H7 (cell line): ENCODE results near the gene ARID2. TPM values are rescaled to one million over a fixed set of nuclear protein-coding genes. Genes with fewer than 3 reads are reported as not detected.

Experiments used
- DNase-seq: peaks from one replicate; pipeline ENCODE4 v3.0.0; 2012
- H3K27me3 ChIP-seq: 2 replicates; pipeline ENCODE4 v1.6.0; 2011; ENCODE audit warnings: mild to moderate bottlenecking, low read length; ENCODE audit not compliant: control insufficient read depth, insufficient read depth
- H3K36me3 ChIP-seq: replicated peaks from 2 replicates; pipeline ENCODE4 v1.5.1; 2011; ENCODE audit warnings: low read length; ENCODE audit not compliant: control insufficient read depth, insufficient read depth
- H3K4me3 ChIP-seq: 2 replicates; pipeline ENCODE4 v1.5.1; 2011; ENCODE audit warnings: low read depth, mild to moderate bottlenecking, control low read depth, low read length, moderate library complexity; ENCODE audit not compliant: insufficient read depth
- total RNA-seq: library from RNA; depleted of rRNA; stranded (reverse); fragments of >200 nt; shearing (Covaris generic); gene quantifications from 2 replicates; pipeline ENCODE4 v1.2.3, GENCODE V29; 2014

ARID2 gene
- total RNA-seq, 1 experiment from 2014 or later: 20.4 TPM

- H3K27me3 ChIP-seq: no peaks in the 10 kb centered on the region
- DNase-seq: no peak
- no peak overlapping the region for H3K4me3 ChIP-seq
- no peaks in the 10 kb centered on the region for H3K36me3 ChIP-seq
These were observed 24.1 kb upstream of the ARID2 start for GRCh38 chr12:45705404-45705803.

- Histone ChIP-seq H3K4me3 (no peak overlapping the region), H3K27me3 (no peaks in the 10 kb centered on the region), H3K36me3 (no peaks in the 10 kb centered on the region)
- DNase-seq: no peak
These were observed 22.2 kb upstream of the ARID2 start for GRCh38 chr12:45707241-45707857.

GRCh38 chr12:45708363-45708762, 21.1 kb upstream of the ARID2 start:
- H3K4me3 ChIP-seq: no peak overlapping the region
- no peak for DNase-seq
- no peaks in the 10 kb centered on the region for H3K27me3 ChIP-seq
- H3K36me3 ChIP-seq: no peaks in the 10 kb centered on the region

DNA sequence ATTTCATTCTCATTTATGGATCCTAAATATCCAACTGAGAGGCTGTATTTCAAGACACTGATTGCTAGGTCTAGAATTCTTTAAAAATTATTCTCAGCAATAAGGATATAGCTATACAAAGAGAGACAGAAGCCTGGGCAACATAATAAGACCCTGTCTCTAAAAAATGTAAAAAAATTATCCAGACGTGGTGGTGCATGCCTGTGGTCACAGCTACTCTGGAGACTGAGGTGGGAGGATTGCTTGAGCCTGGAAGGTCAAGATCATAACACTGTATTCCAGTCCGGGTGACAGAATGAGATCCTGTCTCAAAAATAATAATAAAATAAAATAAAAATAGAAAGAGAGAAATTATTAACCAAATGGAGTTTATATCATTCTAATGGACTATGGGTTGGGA, 20.6 kb upstream of the ARID2 start:
- Histone ChIP-seq H3K36me3 (no peaks in the 10 kb centered on the region), H3K4me3 (no peak overlapping the region), H3K27me3 (no peaks in the 10 kb centered on the region)
- no peak for DNase-seq

GRCh38 chr12:45712319-45712718, 17.2 kb upstream of the ARID2 start:
- H3K27me3 ChIP-seq: no peaks in the 10 kb centered on the region

GRCh38 chr12:45713078-45713477, 16.4 kb upstream of the ARID2 start:
- Histone ChIP-seq H3K27me3 (no peaks in the 10 kb centered on the region), H3K4me3 (no peak overlapping the region), H3K36me3 (no peaks in the 10 kb centered on the region)
- DNase-seq: no peak

More at GRCh38 chr12:45712319-45712718, 17.2 kb upstream of the ARID2 start:
- no peak overlapping the region for H3K4me3 ChIP-seq
- H3K36me3 ChIP-seq: no peaks in the 10 kb centered on the region
- no peak for DNase-seq

GRCh38 chr12:45718306-45718705, 11.2 kb upstream of the ARID2 start:
- Histone ChIP-seq H3K27me3 (no peaks in the 10 kb centered on the region), H3K4me3 (no peak overlapping the region), H3K36me3 (no peaks in the 10 kb centered on the region)
- DNase-seq: no peak

DNA sequence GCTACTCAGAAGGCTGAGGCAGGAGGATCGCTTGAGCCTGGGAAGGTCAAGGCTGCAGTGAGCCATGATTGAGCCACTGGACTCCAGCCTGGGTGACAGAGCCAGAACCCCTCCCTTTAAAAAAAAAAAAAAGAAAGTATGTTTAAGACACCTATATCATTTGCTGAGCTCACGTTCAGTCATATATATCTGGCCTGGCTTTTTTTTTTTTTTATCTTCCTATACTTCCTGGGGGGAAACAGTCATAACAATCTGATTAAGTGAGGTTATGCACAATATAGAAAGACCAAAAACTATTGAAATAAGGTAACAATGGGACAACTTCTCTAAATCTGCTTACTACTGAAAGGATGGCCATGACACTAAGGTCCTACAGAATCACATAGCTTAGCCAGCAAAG, 9.4 kb upstream of the ARID2 start:
- Histone ChIP-seq H3K4me3 (no peak overlapping the region), H3K36me3 (no peaks in the 10 kb centered on the region), H3K27me3 (no peaks in the 10 kb centered on the region)
- DNase-seq: no peak

GRCh38 chr12:45721369-45721768, 8.1 kb upstream of the ARID2 start:
- Histone ChIP-seq H3K27me3 (no peaks in the 10 kb centered on the region), H3K4me3 (no peak overlapping the region), H3K36me3 (no peaks in the 10 kb centered on the region)
- no peak for DNase-seq

DNA sequence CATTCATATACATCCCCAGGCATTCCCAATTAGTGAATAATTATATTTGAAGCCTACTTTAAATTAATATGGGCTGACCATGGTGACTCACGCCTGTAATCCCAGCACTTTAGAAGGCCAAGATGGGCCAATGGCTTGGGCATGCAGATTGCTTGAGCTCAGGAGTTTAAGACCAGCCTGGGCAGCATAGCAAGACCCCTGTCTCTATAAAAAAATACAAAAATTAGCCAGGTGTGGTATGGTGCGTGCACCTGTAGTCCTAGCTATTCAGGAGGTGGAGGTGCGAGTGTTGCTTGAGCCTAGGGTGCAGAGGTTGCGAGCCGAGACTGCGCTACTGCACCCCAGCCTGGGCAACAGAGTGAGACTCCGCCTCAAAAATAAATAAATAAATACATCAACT, 7.6 kb upstream of the ARID2 start:
- no peaks in the 10 kb centered on the region for H3K27me3 ChIP-seq
- no peak overlapping the region for H3K4me3 ChIP-seq
- DNase-seq: no peak
- no peaks in the 10 kb centered on the region for H3K36me3 ChIP-seq

DNA sequence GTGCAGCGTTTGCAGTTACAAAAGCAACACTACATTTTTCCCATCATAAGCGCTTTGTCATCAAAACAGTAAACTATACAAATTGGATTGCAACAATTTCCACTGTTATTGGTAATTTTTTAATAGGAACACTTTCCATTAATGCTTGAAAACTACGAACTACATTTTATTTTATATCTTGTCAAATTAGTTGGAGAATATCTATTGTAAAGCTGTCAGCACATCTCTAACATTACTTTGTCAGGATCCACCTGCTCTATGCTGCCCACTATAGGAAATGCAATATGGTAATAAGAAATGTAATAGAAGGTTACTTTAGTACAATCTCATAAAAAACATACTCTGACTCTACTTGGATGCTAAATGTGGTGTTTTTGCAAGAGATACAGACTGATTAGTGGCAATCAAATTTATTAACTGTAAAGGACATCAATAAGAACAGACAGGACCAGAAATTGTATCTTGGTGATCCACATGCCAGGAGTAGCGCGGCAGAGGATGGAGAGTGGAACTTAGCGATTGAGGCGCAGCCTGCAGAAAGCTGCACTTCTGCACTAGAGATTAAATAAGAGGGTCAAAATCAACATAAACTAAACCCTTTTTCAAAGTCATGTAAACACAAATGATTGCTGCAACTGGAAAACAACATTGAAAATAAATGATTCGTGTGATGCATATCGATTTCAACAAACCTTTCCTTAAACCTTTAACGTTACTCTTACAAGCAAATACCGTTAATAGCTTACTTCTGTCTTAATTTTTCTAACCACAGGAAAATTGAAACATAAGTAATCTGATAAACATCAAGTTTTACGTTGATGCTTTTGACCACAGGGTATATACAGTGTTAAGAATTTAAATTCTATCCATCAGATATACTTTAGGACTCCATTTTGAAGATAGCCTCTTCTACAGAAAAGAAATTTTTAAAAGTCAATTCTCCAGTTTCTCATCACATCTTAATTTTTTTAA, 3.6 kb upstream of the ARID2 start:
- DNase-seq: peak; percentile 36
- peak overlapping the region; percentile 90 for H3K4me3 ChIP-seq

DNA sequence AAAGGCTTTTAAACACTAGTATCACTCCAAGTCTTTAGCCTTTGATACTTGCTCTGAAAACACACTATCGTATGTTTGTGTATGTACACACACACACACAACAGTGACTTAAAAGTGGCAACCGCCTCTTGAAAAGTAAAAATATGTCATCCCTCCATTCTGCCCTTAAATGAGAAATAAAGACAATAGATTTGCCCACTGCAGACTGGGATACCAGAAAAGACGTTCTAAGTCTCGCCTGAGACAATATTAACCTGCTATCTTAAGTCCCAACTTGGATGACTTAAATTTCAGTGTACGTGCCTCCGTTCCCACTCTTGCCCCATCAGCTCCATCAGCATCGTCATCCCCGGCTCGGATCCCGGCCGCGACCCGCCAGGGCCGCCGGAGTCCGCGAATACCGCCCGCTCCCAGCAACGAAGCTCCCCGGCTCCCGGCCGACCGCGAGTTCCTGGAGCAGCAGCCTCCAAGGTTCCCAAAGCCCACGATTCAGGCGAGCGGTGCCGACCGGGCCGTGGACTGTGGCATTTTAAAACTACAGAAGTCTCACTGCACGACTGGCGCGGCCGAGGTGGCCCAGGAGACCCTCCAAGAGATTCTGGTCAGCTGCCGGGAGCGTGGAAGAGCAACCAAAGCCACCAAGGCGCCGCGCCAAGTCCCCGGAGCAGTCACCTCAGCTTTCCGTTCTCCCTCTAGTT, 2.8 kb upstream of the ARID2 start:
- H3K27me3 ChIP-seq: no peaks in the 10 kb centered on the region
- DNase-seq: peak; percentile 57
- H3K36me3 ChIP-seq: no peaks in the 10 kb centered on the region
- peak overlapping the region; percentile 90 for H3K4me3 ChIP-seq

More for the DNA sequence above, 3.6 kb upstream of the ARID2 start:
- H3K27me3 ChIP-seq: no peaks in the 10 kb centered on the region
- H3K36me3 ChIP-seq: no peaks in the 10 kb centered on the region

GRCh38 chr12:45727301-45727979, 2.1 kb upstream of the ARID2 start:
- DNase-seq: peak; percentile 89
- Histone ChIP-seq H3K36me3 (no peaks in the 10 kb centered on the region), H3K4me3 (peak overlapping the region; percentile 90), H3K27me3 (no peaks in the 10 kb centered on the region)

DNA sequence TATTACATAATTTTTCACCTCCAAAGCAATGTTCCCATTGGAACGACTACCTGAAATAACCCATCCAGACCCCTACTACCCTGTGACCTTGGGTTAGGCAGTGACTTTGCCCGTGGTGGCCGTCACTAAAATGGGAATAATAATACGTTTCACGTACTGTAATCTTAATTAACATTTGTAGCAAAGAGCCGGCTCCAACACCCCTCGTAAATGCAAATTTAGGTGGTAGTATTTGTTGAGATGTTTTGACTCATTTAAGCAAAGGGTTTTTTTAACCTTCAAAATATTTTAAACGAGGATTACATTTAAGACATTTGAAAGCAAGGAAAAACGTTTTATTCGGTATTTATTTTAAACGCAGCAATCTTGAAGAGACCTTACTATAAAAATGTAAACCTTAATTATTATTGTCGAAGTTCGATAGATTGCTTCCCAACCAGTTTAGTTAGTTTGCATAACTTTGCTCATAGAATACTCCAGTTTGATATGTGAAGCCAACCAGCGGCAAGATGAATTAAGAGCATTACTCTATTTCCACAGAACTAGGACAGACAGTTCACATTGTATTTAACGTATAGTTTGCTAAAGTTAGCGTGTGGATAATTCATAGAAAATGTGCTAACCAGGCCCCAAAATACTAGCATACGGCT, 1.4 kb upstream of the ARID2 start:
- Histone ChIP-seq H3K36me3 (no peaks in the 10 kb centered on the region), H3K27me3 (no peaks in the 10 kb centered on the region), H3K4me3 (peak overlapping the region; percentile 90)
- DNase-seq: no peak
